HL-60/S4 (cell line): ENCODE results near the gene TK2.
"Not testable (repeated sequence)": the region's sequence is repeated elsewhere in the genome, so short reads cannot be mapped to it uniquely, and the experiment has no call there.

Experiments used
- in situ Hi-C: fragments of 300-500 bp; cut with MboI; formaldehyde crosslinking; loops from 2 replicates; pipeline ENCODE4 v1.14.3; 2022; ENCODE audit warnings: low sequenced_read_pairs

The TK2 gene

GRCh38 chr16:66508914-66509496 lies 40.9 kb downstream of the TK2 start:
- in situ Hi-C loops = no loop called here

GRCh38 chr16:66508248-66508913 lies 41.5 kb downstream of the TK2 start:
- in situ Hi-C loops = no loop called here

- in situ Hi-C loops = no loop called here
Measured at GRCh38 chr16:66507731-66508239, 42.1 kb downstream of the TK2 start.

- in situ Hi-C loops = no loop called here
Measured at GRCh38 chr16:66503612-66504011, 46.3 kb downstream of the TK2 start.

- in situ Hi-C loops = no loop called here
Measured at GRCh38 chr16:66503030-66503429, 46.9 kb downstream of the TK2 start.

DNA sequence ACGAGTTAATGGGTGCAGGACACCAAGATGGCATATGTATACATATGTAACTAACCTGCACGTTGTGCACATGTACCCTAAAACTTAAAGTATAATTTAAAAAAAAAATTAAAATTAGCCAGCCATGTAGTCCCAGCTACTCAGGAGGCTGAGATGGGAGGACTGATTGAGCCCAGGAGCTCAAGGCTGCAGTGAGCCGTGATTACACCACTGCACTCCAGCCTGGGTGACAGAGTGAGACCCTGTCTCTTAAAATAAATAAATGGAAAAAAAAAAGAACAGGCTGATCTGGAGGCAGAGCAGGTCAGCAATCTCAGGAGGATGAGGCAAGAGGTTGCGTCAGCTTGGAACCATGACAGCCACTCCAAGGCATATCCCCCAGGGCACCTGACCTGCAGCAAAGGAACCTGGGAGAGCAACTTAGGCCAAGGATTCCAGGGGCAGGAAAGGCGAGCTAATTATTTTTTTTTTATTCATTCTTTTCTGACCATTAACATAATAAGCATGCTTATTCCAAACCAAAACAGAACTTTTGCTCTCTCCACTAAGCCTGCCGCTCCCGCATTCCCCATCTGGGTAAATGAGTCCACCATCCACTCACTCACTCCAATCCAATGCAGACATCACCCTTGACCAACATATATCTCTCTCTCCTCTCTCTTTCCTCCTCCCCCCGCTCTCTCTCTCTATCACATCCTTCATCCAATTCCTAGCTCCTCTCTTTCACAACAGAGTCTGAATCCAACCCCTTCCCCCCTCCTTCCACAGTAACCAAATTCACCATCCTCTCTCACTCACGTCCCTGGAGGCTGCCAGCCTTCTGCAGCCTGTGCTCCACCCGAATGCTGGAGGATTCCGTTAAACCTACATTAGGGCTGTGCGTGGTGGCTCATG lies 47.7 kb downstream of the TK2 start:
- in situ Hi-C loops = no loop called here

- in situ Hi-C loops = not testable (repeated sequence)
Measured at GRCh38 chr16:66501563-66501962, 48.4 kb downstream of the TK2 start.

- in situ Hi-C loops = not testable (repeated sequence)
Measured at GRCh38 chr16:66497921-66498320, 52.0 kb downstream of the TK2 start.

GRCh38 chr16:66496226-66496625 lies 53.7 kb downstream of the TK2 start:
- in situ Hi-C loops = not testable (repeated sequence)

GRCh38 chr16:66495440-66495839 lies 54.5 kb downstream of the TK2 start:
- in situ Hi-C loops = no loop called here

GRCh38 chr16:66494916-66495315 lies 55.0 kb downstream of the TK2 start:
- in situ Hi-C loops = no loop called here

- in situ Hi-C loops = no loop called here
Measured at GRCh38 chr16:66493490-66494401, 56.2 kb downstream of the TK2 start.

DNA sequence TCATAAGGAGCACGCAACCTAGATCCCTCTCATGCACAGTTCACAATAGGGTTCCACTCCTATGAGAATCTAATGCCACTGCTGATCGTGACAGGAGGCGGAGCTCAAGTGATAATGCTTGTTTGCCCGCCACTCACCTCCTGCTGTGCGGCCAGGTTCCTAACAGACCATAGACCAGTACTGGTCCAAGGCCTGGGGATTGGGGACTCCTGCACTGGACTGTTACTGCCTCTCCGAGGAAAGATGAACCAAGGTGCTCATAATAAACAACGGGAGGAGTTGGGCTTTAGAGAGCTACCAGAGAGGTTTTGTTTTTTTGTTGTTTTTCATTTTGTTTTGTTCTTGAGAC lies 58.2 kb downstream of the TK2 start:
- in situ Hi-C loops = no loop called here

- in situ Hi-C loops = no loop called here
Measured at GRCh38 chr16:66490774-66491715, 58.9 kb downstream of the TK2 start.

GRCh38 chr16:66489818-66490217 lies 60.1 kb downstream of the TK2 start:
- in situ Hi-C loops = no loop called here

DNA sequence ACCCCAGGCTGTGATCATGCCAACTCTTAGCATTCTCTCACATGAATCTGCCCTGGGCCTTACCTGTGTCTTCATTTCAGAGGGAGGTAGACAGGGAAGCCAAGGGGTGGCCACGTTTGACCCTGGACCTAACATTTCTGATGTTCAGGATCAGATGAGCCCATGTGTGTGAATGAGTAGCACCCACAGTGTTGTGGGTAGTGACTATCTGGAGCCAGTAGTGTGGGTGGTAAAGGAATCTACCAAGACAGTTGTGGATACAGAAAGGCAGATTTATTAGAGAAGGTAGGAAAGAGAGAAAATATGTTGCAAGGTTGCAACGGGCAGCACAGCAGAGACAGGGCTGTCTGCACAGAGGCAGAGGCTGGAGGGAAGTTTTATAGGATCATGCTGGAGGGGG lies 60.5 kb downstream of the TK2 start:
- in situ Hi-C loops = no loop called here

DNA sequence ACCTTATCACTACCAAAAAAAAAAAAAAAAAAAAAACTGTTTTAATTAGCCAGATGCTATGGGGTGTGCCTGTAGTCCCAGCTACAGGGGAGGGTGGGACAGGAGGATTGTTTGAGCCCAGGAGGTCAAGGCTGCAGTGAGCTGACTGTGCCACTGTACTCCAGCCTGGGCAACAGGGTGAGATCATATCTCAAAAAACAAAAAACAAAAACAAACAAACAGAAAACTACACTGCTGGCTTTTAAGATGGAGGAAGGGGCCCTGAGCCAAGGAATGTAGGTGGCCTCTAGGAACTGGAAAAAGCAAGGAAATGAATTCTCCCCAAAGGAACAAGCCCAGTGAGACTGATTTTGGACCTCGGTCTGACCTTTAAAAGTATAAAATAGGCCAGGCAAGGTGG lies 61.4 kb downstream of the TK2 start:
- in situ Hi-C loops = no loop called here

DNA sequence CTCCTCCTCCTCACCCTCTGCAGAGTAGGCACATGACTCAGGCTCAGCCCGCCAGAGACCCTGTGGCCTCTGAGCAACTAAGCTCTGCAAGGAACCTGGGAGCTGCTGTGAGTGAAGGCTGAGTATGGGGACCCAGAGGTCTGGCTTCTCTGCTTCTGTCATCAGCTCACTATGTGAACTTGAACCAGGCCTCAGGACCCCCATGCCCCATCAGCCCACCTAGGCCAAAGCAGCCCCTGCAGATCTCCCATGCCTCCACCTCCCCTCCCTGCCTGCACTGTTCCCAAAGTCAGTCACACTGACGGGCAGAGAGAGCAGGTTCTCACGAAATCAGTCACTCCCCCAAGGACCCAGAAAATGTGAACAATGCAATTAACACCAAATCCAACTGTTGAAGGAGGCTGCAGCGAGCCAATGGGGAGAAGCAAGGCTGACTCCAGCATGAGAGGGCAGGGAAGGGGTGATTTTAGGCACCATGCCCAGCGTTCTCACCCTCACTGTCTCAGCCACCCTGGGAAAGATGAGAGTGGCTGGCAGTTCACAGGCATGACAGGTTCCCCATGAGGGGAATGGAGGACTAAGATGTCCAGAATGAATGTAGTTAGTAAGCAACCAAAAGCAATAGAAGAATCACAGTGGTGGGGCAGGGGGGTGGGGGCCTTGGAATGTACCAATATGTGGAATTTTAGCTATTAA lies 62.2 kb downstream of the TK2 start:
- in situ Hi-C loops = no loop called here
